HG03460 (cell line): Measurements from ENCODE around the gene CLHC1.

Experiments used
- ATAC-seq: cut with Tn5 transposase; IDR thresholded peaks from one replicate; pipeline ENCODE4 v1.9.1; 2021; ENCODE audit not compliant: unreplicated experiment

CLHC1 gene

GRCh38 chr2:55169915-55170314, 62.2 kb downstream of the CLHC1 start:
- ATAC-seq: no peak

- ATAC-seq: no peak
Measured at GRCh38 chr2:55169359-55169758, 62.7 kb downstream of the CLHC1 start.

DNA sequence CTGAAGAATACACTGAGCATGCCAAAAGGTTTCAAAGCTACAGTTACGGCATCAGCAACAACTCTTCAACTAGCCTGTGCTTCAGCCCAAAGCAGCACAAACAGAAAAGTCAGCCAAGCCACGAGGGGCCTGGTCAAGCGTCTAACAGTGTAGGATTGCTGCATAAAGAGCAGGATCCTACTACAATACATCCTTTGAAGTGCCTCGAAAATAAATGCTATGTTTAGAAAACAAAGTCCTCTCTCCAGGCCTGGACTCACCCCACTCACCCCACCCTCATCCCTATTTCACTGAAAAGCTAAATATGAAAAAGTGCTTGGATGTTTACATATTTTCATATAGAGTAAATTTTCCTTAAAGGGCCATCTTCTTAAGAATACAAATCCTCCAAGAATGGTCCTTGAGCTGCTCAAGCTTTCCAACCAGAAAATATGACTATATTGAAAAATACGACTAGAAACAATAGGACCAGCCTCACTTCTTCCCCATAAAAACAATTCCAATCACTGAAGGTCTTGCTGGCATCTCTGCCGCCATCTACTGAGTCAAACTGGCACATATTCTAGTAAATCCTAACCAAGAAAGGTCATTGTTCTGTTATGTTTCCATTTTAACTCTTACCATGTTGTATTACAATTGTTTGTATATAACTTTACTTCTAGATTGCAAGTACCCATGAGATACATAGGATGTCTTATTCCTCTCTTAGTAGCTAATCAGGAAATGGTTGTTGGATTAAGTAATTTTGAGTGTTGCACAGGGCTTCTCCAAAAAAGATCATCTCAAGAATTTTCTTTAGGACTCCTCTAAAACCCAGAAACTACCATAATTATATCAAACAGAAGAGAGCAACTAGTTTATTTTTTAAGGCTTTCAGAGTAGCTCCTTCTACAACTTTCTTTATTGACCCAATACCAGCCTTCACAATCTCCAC, 63.6 kb downstream of the CLHC1 start:
- no peak for ATAC-seq

- no peak for ATAC-seq
Measured at GRCh38 chr2:55165626-55166025, 66.5 kb downstream of the CLHC1 start.

DNA sequence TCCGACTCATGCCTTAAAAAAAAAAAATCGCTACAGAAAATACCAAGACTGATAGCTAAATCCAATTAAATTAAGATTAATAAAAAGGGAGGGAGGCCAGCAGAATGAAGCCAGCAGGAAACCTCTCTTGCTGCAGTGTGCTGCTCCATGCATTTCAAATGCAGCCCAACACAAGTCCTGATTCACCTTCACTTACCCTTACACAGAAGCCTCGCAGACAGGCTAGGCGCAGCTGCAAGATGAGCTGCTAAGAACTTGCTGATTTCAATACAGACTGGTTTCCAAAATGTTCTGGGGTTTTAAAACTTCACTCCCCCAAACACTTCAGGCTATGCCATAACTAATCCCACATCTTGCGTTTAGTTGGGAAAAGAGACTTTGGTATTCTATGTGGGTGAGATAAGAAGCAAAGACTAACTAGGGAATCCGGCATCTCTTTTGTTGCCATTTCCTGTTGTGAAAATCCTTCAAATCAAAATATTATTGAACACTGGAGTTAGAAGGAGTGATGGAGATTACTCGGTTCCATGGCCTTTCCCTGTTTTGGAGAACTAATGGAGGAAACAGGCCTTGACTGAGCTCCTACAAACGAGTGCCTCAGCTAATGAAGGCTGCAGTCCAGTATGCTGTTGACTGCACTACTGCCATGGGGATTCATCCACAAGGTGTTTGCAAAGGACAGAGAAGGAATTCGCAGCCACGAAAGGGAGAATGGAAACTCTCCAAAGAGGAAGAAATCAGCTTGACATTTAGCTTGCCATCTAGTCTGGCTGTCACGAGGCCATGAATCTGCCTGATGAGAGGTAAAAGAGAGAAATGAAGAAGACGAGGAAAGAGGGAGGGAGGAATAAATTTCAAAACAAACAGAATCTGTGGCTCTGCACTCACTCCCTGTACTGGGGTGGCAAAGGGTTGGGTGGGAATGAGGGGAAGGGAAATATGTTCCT, 67.3 kb downstream of the CLHC1 start:
- no peak for ATAC-seq

- ATAC-seq: no peak
Measured at GRCh38 chr2:55163941-55164390, 68.1 kb downstream of the CLHC1 start.

DNA sequence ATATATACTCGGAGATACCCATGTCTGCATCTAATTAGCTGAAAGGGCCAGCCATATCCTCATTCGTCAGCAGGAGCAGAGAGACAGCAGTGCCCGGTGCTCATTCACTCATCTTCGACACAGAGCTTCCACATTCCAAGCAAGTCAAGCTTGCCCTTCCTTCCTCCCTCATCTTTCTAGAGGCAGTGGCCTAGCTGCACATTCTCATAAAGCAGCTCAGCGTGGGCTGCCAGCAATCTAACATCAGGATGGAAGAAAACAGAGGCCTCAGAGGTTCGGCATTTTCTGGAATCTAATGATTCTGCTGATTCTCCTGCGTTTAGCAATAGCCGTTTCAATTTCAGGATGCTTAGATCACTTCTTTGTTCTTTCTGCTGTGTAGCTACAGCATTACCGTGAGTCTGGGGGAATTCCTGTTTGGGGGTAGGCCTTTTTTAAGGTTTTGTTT, 68.8 kb downstream of the CLHC1 start:
- ATAC-seq: no peak

DNA sequence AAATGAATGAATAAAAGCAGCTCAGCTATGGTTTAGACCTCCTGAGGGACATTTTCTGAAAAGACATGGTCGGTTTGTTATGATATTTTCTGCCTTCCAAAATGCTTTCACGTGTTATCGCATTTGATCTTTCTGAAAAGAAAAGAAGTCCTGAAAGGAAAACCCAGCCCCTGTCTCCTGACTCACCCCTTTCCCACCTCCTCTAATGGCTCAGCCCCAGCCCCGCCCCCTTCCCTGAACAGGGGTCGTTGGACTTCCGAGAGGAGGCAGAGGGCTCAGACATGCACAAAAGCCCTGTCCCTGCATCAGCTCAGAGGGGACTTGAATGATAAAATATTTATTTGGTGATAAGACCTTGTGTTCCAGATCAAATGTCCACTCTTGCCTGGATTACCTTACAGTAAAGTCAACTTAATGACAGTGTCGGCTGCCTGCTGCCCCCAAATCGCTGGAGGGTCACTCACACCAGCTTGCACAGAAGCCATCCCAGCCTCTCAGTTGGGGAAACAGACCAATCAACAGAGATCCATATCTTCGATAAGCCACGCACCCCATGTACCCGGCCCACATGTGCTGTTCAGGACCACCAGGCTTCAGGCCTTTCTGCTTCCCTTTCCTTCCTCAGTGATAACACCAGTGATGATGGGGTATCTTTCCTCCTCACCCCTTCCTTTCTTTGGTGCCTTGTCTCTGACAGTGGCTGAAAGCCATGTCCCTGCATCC, 69.6 kb downstream of the CLHC1 start:
- no peak for ATAC-seq

DNA sequence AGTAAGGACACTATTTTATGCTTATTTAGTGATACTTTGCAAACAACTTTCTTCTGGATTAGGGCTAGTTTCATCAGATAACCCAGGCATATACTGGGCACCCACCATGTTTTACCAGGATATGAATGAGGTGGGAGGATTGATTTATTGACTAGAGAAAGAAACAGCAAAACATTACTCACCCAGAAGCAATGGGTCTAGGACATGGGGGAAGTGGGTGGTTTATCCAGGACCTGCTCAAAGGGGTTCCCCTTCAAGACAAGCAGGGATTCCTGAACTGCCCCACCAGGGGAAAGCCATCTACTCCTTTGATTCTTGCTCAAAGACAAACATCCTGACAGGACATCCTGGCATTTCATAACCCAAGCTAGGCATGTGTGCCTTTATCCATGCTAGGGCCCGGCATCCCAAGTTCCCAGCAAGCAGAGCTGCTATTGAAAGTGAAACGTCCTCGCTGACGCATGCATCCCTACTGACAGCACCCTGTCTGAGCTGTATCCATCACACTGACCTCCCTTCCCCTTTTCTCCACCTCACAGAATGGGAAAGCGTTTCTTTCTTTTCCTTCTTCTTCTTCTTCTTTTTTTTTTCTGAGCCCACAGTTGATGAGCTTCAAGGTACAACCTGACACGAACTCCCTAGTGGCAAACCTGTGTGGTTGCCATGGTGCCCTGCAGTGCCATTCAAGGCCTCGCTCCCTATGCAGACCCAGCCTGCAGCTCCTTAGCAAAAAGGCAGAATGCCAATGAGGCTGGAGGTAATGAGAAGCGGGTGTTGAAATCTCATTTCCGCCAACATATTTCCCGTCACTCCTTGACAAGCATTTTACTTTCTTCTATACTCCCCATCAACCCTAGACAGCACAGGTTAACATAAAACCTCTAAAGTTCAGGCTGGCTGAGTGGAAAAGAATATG, 70.5 kb downstream of the CLHC1 start:
- ATAC-seq: no peak

GRCh38 chr2:55160422-55160821, 71.7 kb downstream of the CLHC1 start:
- ATAC-seq: no peak

DNA sequence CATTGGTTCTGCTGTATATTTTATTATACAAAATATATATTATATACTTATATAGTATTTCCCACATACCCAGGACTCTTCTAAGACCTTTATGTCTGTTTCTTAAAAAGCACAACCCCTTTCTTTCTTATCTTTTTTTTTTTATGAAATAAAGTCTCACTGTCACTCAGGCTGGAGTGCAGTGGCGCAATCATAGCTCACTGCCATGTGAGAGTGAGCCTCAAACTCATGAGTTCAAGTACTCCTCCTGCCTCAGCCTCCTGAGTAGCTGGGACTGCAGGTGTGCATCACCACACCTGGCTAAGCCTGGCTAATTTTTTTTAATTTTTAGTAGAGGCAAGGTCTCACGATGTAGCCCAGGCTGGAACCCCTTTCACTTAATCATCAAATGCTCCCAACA, 72.3 kb downstream of the CLHC1 start:
- no peak for ATAC-seq

- peak; percentile 72 for ATAC-seq
Measured at GRCh38 chr2:55159037-55159651, 72.9 kb downstream of the CLHC1 start.

DNA sequence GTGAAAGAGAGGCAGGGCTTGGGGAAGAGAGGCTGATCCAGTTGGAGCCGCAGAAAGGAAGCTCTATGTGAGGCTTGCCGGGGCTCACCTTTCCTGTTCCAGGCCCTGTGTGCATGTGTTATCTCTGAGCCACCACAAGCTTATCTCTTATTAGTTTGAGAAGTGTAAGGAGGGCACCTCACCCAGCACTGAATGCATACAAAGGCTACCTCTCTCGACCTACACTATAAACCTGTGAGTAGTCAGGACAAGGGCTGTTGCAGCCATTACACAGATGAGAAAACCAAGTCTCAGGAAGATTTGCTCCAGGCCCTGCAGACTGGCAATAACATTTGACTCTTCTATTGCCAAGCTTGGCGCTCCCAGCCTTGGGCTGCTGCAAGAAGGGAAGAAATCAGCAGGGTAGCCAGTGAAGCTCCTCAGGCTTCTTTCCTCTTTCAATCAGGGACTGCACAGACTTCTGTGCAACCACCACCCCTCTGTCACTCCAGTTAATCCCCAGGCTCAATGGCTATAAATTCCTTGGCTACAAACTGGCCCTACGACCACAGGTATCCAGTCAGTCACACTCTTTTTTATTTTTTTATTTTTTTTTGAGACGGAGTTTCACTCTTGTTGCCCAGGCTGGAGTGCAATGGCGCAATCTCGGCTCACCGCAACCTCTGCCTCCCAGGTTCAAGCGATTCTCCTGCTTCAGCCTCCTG, 73.8 kb downstream of the CLHC1 start:
- ATAC-seq: no peak

- ATAC-seq: no peak
Measured at GRCh38 chr2:55157474-55157884, 74.6 kb downstream of the CLHC1 start.

DNA sequence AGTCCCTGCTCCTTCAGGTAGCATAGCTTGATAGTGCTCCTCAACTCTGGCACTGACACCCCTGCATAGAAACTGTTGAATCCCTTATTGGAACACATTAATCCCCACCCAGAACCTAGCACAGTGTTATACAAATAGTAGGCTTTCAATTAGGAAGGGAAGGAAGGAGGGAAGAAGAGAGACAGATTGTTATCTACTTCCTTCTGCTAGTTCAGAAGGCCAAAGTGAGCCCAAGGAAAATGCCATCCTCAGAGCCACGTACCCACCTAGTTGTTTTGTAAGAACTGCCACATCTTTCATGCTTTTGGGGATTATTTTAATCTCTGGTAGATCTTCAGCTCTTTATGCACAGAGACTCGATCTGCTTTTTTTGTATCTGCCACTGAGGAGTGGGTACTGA, 75.1 kb downstream of the CLHC1 start:
- ATAC-seq: no peak

DNA sequence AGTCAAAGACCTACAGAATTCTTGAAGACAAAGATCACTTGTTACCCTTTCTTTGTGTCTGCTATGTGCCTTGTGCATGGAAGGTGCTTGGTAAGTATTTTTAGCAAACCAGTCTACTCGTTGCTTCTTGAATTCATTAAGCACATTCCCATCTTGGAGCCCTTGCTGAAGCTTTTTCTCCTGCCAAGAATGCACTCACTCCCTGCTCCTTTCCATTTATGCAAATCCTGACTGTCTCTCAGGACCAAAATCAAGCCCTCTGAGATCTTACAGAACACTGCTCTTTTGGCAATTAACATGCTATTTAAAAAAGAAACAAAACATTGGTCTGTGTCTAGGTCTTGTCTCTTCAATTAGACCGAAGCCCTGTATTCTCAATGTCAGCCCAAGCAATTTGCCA, 75.8 kb downstream of the CLHC1 start:
- ATAC-seq: no peak

- ATAC-seq: no peak
Measured at GRCh38 chr2:55155764-55156281, 76.3 kb downstream of the CLHC1 start.

DNA sequence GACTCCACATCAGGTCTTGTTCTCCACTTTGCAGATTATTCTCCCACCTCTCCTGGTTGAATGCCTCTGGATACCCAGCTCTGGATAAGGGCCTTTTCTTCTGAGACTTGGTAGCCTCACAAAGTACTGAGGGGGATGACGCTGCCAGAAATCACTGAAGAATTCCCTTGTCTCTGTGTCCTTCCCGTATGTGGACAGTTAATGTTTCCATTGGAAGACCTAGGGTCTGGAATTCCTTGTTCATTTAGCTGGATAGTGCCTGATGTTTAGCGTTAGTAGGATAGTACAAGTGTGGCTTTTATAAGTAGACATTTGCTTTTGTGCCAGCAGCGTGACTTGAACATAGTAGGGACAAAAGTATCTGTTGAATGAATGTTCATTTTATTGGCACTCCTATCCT, 76.9 kb downstream of the CLHC1 start:
- ATAC-seq: no peak
